Heart left ventricle (tissue), 16 donors: ENCODE results near the gene AKR1C1. TPM values are rescaled to one million over a fixed set of nuclear protein-coding genes. Genes with fewer than 3 reads are reported as not detected.
"Not testable (repeated sequence)": the region's sequence is repeated elsewhere in the genome, so short reads cannot be mapped to it uniquely, and the experiment has no call there.

ENCODE experiments used
- ATAC-seq, 4 donors: fragments of 200-7000 bp; cut with Tn5 transposase; one replicate each; pipeline ENCODE4 v1.9.1; 2020 to 2022; ENCODE audit warnings: moderate library complexity in 4 of 4, mild to moderate bottlenecking in 3 of 4, moderate number of reproducible peaks in 1 of 4
- DNase-seq, 5 donors: peaks; one replicate each; pipeline ENCODE4 v3.0.0-alpha.2; 2020
- H3K27ac ChIP-seq, 12 donors: fragments of 200-600 bp; sonication (generic) in 4 of 12; one replicate each; pipeline versions ENCODE4 v1.5.0 to v1.8.0; 2016 to 2022; ENCODE audit warnings: mild to moderate bottlenecking in 2 of 12
- H3K27me3 ChIP-seq, 9 donors: fragments of 200-600 bp; sonication (generic) in 2 of 9; one replicate each; pipeline versions ENCODE4 v1.5.1 to v1.8.0; 2016 to 2022; ENCODE audit warnings: mild to moderate bottlenecking in 3 of 9
- H3K36me3 ChIP-seq, 9 donors: fragments of 200-600 bp; sonication (generic) in 2 of 9; one replicate each; pipeline versions ENCODE4 v1.5.0 to v1.8.0; 2018 to 2022; ENCODE audit warnings: mild to moderate bottlenecking in 2 of 9
- H3K4me1 ChIP-seq, 12 donors: fragments of 200-600 bp; sonication (generic) in 4 of 12; one replicate each; pipeline versions ENCODE4 v1.5.0 to v1.8.0; 2016 to 2022; ENCODE audit warnings: mild to moderate bottlenecking in 3 of 12
- H3K4me3 ChIP-seq, 12 donors: fragments of 200-600 bp; sonication (generic) in 4 of 12; one replicate each; pipeline versions ENCODE4 v1.5.0 to v1.8.0; 2017 to 2022; ENCODE audit warnings: mild to moderate bottlenecking in 9 of 12, moderate library complexity in 4 of 12
- H3K9me3 ChIP-seq, 12 donors: fragments of 200-600 bp; sonication (generic) in 4 of 12; one replicate each; pipeline versions ENCODE4 v1.5.0 to v1.8.0; 2016 to 2022; ENCODE audit warnings: mild to moderate bottlenecking in 1 of 12
- POLR2A ChIP-seq, 2 donors: fragments of 450-650 bp; IDR thresholded peaks; one replicate each; pipeline ENCODE4 v1.6.1; 2017; ENCODE audit warnings: antibody characterized with exemption in 2 of 2, mild to moderate bottlenecking in 2 of 2, moderate library complexity in 2 of 2
- WGBS, 4 donors: extraction: QIAGEN DNeasy Blood & Tissue Kit in 2 of 4; methylation state at CpG; one replicate each; pipeline versions ENCODE4 v1.1.5 to v1.1.7; 2013 to 2018; 5-methylcytosine and 5-hydroxymethylcytosine counted together
- intact Hi-C, 10 donors: fragments of 100-400 bp; cut with DNase I; formaldehyde crosslinking; loops; one replicate each; pipeline versions ENCODE4 v1.11.1 to v1.14.2; 2022
- polyA plus RNA-seq, 2 donors: library from polyadenylated mRNA; stranded (reverse); fragments of 200-250 nt; gene quantifications; one replicate each; pipeline ENCODE4 v1.2.3, GENCODE V29; 2013
- total RNA-seq, 9 donors: library from RNA; depleted of rRNA in 2 of 9; stranded (reverse); fragments of >200 nt in 2 of 9; fragmentation: NEBNext Ultra II Directional in 3 of 9; extraction: Animal tissue kit (Norgen Biotek cat#: 25700) in 3 of 9; gene quantifications; one replicate each; pipeline versions ENCODE4 v1.1.0 to v1.2.4, GENCODE V29; 2016 to 2023
- TF ChIP-seq, protein P1 (sequence below), 12 donors: fragments of 200-600 bp; sonication (generic) in 4 of 12; IDR thresholded peaks; one replicate each; pipeline versions ENCODE4 v1.5.0 to v1.8.0; 2018 to 2022; ENCODE audit warnings: antibody characterized with exemption in 12 of 12, mild to moderate bottlenecking in 5 of 12
- donor health status: ischemic (EF 13 %, LVEDD 7.1; RV severe dilation, severe dysfunction).
- donor health status: healthy with polysubstance abuse.
- donor health status: DM: no; HTN: yes; CAD: no.
- donor health status: DM: no; HTN: no; CAD: no.
- donor health status: ischemic (EF 25% LVEDD 6.9; RV normal size, moderate dysfunction).
- donor health status: ischemic (EF 25% LVEDD 5.7; RV mildly dilated, moderate dysfunction).
- donor health status: healthy.
- donor health status: DM: yes; HTN: yes; CAD: no.
- donor health status: ischemic (EF 35%, LVEDD 5.7; RV mildly dilated, moderate dysfunction).
- donor health status: nonischemic (EF 11% LVEDD 7.7; RV severe dilation, severe dysfunction).
- donor health status: DM: yes; HTN: yes; CAD: no.
- donor health status: PGD.
- donor health status: ischemic (EF 29% LVEDD 5.4; RV normal size, mild dysfunction).
- donor health status: nonischemic (EF 23%, LVEDD 6.1; RV moderate dilation, normal function).

AKR1C1 gene
- total and polyA plus RNA-seq, 11 donors, result 9.3 to 81.1 (median 16.5) TPM

DNA sequence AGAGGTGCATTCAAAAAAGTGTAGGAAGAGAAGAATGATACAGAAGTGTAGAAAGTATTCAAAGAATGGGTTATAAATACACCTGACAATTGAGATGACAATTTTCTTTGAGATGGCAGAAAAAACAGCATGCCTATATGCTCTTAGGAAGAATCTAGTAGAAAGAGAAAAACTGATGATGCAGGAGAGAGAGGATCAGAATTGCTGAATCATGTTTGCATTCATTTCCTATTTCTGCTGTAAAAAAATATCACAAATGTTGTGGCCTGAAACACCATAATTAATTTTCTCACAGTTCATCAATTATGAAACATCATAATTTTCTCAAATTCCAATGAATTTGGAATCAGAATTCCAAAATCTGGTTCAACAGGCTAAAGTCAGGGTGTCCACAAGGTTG is 9.8 kb upstream of the AKR1C1 start:
- no peaks in the 10 kb centered on the region for H3K9me3 ChIP-seq
- intact Hi-C loops, result no loop called here
- DNase-seq (no peak), ATAC-seq (no peak)
- H3K36me3 ChIP-seq, result no peaks in the 10 kb centered on the region
- peaks cover 0 to 8% (median 0%) of the 10 kb centered on the region in 12 donors for H3K4me1 ChIP-seq
- TF ChIP-seq, protein P1, sequence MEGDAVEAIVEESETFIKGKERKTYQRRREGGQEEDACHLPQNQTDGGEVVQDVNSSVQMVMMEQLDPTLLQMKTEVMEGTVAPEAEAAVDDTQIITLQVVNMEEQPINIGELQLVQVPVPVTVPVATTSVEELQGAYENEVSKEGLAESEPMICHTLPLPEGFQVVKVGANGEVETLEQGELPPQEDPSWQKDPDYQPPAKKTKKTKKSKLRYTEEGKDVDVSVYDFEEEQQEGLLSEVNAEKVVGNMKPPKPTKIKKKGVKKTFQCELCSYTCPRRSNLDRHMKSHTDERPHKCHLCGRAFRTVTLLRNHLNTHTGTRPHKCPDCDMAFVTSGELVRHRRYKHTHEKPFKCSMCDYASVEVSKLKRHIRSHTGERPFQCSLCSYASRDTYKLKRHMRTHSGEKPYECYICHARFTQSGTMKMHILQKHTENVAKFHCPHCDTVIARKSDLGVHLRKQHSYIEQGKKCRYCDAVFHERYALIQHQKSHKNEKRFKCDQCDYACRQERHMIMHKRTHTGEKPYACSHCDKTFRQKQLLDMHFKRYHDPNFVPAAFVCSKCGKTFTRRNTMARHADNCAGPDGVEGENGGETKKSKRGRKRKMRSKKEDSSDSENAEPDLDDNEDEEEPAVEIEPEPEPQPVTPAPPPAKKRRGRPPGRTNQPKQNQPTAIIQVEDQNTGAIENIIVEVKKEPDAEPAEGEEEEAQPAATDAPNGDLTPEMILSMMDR (IDR thresholded peaks at IDR 0.05), result no peak
- TF ChIP-seq POLR2A (IDR thresholded peaks at IDR 0.05), result no peak
- no peak overlapping the region for H3K4me3 ChIP-seq
- H3K27ac ChIP-seq, result no peak overlapping the region
- no peaks in the 10 kb centered on the region for H3K27me3 ChIP-seq

DNA sequence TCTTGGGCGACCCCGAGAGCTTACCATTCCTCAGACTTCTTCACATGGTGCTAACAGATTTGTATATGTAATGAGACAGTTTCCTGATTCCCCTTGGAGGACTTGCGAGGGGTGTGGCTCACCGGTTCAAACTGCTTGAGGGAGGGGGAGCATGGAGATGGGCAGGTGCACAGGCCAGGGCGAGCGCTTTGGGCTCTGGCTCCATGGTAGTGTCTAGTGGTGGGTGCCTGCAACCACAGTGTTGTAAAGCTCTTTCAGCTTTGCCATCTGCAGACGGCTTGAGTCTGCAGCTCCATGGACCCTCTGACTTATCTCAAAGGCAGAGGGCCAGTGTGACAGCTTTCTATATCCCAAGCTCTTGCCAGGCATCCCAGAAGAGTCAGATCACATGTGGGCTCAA is 7.1 kb upstream of the AKR1C1 start:
- H3K27ac ChIP-seq, H3K27me3 ChIP-seq, DNase-seq, H3K4me1 ChIP-seq, H3K4me3 ChIP-seq, ATAC-seq, H3K9me3 ChIP-seq, H3K36me3 ChIP-seq: not testable (repeated sequence)
- intact Hi-C loops, result loop anchor here in 1 of 10 donors (5.0 kb wide), 1 partner anchor 46 kb away; the partner anchor contains the start of gene AKR1C2
- WGBS, 4 donors, result 86 to 92% (median 88%) methylated on average over 4 to 6 of the region's 7 CpGs

DNA sequence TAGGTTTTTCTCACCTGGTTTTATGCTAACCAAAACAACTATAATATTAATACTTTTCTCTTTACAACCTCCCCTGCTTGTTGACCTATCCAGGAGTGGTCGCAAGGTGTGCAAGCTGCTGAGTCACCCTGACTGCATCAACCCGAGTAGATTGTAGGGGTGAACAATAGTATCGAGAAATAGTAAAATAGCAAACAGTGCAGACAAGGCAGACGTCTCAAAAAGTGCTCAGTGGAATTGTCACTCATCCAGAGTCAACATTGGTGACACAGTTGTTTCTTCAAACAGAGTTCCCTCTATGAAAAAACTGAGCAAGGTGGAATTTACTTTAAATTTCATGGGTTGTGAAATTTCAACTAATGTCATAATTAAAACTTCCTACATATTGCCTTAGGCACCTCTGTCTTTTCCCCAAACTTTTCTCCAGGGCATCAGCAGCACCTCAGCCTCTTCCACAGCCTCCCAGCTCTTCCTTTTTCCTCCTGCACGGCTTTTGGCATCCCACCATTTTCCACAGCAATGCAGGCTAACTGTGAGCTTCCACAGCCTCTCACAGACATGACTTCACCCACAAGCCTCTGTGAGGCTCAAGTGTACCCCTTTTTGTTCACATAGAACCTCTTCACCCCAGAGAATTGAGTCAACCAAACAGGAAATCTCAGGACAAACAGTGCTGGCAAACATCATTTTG is 6.1 kb upstream of the AKR1C1 start:
- not testable (repeated sequence) for H3K27me3 ChIP-seq, ATAC-seq, H3K36me3 ChIP-seq, H3K4me1 ChIP-seq, DNase-seq, H3K27ac ChIP-seq, H3K4me3 ChIP-seq, H3K9me3 ChIP-seq
- intact Hi-C loops, result loop anchor here in 1 of 10 donors (5.0 kb wide), 1 partner anchor 45 kb away; the partner anchor contains the start of gene AKR1C2
- WGBS, 4 donors, result 78 to 84% (median 80%) methylated on average over 5 of the region's 5 CpGs

DNA sequence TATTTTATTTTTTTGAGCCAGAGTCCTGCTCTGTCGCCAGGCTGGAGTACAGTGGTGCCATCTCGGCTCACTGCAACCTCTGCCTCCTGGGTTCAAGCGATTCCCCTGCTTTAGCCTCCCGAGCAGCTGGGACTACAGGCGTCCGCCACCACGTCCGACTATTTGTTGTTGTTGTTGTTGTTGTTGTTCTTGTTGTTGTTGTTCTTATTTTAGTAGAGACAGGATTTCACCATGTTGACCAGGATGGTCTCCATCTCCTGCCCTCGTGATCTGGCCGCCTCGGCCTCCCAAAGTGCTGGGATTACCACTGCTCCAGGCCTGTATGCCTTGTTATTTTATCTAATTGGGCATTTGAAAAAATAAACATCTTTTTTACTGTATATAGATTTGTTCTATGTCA is 1.7 kb upstream of the AKR1C1 start:
- intact Hi-C loops, H3K4me3 ChIP-seq, H3K27ac ChIP-seq, H3K9me3 ChIP-seq, H3K4me1 ChIP-seq, ATAC-seq, DNase-seq, H3K27me3 ChIP-seq, H3K36me3 ChIP-seq: not testable (repeated sequence)
- WGBS, 4 donors, result 97% methylated on average over 11 of the region's 11 CpGs

DNA sequence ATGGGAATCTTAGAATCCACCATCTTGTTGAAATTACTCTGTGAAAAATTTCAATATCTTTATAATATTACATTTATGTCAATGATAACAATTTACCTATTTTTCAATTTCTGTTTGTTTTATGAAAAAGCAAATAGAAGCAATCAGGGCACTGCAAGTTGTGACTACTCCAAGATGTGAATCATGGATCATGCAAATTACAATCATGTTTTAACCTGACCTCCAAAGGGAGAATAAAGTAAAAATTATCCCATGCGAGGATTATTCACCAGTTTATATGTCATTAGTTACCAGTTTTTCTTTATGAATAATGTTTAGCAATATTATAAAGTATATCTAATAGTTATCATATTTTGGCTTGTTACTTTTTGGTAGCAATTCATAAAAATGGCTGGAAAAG is 907 bp upstream of the AKR1C1 start:
- H3K4me1 ChIP-seq, ATAC-seq: not testable (repeated sequence)
- 66 to 76% (median 74%) methylated on average over 1 of the region's 1 CpG for WGBS, 4 donors

DNA sequence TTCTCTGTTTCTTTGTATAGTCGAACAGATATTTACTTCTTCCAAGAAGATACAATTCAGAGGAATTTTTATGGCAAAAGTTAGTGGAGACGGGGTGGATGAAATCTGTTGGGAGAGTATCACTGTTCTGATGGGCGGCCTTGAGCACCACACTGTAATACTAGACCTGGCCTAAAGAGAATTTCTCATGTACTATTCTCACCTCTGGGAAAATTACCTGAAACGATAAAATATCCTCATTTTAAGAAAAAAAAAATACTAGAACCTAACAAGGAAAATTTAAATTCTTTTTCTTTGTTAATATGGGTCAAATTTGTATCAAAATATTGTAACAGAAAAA is 570 bp downstream of the AKR1C1 start:
- DNase-seq, H3K27me3 ChIP-seq, intact Hi-C loops, H3K4me1 ChIP-seq, H3K9me3 ChIP-seq: not testable (repeated sequence)
- Histone ChIP-seq H3K4me3 (peak overlapping the region in 10 of 12 donors; percentile 2 to 61 (median 40)), H3K27ac (peak overlapping the region in 3 of 12 donors; percentile 3 to 53 (median 39)), H3K36me3 (peaks cover 0 to 16% (median 0%) of the 10 kb centered on the region in 9 donors)
- ATAC-seq, result peak in 3 of 4 donors; percentile 36 to 58 (median 51)
- WGBS, 4 donors, result 58 to 89% (median 74%) methylated on average over 3 to 4 of the region's 4 CpGs

More for the DNA sequence above, 907 bp upstream of the AKR1C1 start:
- H3K9me3 ChIP-seq, intact Hi-C loops, H3K36me3 ChIP-seq, DNase-seq, H3K27ac ChIP-seq, H3K27me3 ChIP-seq, H3K4me3 ChIP-seq: not testable (repeated sequence)

DNA sequence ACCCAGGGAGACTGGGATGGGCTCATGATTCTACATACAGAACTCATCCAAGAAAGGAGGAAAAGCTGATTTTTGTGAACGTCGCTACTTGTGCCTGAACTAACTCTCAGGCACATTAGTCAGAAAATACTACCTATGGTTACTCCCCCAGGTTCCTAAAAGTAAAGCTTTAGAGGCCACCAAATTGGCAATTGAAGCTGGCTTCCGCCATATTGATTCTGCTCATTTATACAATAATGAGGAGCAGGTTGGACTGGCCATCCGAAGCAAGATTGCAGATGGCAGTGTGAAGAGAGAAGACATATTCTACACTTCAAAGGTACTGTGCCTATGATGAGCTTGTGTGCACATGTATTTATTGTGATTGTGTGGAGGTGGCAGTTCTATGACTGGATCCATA is 2.5 kb downstream of the AKR1C1 start:
- H3K4me1 ChIP-seq, H3K9me3 ChIP-seq, ATAC-seq, DNase-seq, intact Hi-C loops, H3K27ac ChIP-seq, H3K27me3 ChIP-seq: not testable (repeated sequence)
- 95 to 99% (median 98%) methylated on average over 4 of the region's 4 CpGs for WGBS, 4 donors
- H3K36me3 ChIP-seq, result peaks cover 0 to 27% (median 10%) of the 10 kb centered on the region in 9 donors
- H3K4me3 ChIP-seq, result peak overlapping the region in 6 of 12 donors; percentile 12 to 61 (median 47)

DNA sequence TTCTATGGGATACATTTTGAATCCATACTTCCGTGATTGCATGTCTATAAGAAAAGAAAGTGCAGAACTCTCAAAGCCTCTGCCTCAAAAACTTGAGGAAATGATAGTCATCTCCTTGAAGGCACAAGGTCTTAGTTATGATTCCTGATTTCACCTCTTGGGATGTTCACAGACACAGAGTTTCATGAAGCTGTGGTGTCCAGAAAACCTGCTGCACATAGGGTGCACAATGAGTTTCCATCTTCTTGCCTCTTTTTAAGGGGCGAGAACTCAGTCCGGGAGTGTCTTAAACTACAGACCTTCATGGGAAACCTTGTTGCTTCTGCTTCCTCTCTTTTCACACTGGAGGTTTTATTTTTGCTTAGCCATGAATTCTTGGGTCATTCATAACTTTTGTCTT is 4.0 kb downstream of the AKR1C1 start:
- intact Hi-C loops, H3K4me1 ChIP-seq, H3K27ac ChIP-seq, H3K9me3 ChIP-seq, DNase-seq, ATAC-seq, H3K27me3 ChIP-seq: not testable (repeated sequence)
- Histone ChIP-seq H3K4me3 (peak overlapping the region in 2 of 12 donors; percentile 11 to 61), H3K36me3 (peaks cover 0 to 35% (median 10%) of the 10 kb centered on the region in 9 donors)
- 95 to 100% (median 98%) methylated on average over 3 of the region's 3 CpGs for WGBS, 4 donors

DNA sequence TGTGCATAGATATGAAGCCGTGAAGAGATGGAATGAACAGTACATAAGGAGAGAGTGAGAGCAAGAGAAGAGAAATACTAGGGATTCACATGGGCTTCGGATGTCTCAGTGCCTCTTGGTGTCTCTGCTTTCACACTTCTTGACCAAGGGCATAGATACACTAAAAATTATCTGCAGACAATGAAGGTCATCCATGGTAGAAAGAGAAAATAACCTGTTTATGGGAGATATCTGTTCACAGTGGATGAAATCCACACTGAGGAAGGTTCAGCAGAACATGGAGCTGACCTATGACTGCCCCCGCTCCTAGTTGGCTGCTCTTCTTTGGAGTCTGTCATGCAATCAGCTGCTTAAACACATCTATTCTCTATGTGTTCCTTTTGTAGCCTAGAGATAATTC is 6.1 kb downstream of the AKR1C1 start:
- H3K27ac ChIP-seq, intact Hi-C loops: not testable (repeated sequence)
- 91 to 96% (median 94%) methylated on average over 3 of the region's 3 CpGs for WGBS, 4 donors

DNA sequence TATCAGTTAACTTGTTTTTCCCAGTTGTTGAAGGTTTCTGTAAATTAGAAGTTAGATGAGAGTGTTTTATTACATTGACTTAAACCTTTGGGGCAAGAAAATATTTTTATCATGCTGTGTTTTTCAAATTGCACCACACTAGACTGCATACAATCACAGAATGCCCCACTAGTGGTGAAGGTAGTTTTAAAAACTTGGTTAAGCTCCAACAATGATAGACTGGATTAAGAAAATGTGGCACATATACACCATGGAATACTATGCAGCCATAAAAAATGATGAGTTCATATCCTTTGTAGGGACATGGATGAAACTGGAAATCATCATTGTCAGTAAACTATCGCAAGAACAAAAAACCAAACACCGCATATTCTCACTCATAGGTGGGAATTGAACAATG is 7.1 kb downstream of the AKR1C1 start:
- H3K4me3 ChIP-seq, intact Hi-C loops: not testable (repeated sequence)

More for the DNA sequence above, 6.1 kb downstream of the AKR1C1 start:
- not testable (repeated sequence) for ATAC-seq, H3K4me3 ChIP-seq, H3K27me3 ChIP-seq, H3K4me1 ChIP-seq, DNase-seq, H3K9me3 ChIP-seq
- peaks cover 0 to 49% (median 13%) of the 10 kb centered on the region in 9 donors for H3K36me3 ChIP-seq

More for the DNA sequence above, 7.1 kb downstream of the AKR1C1 start:
- peaks cover 0 to 55% (median 13%) of the 10 kb centered on the region in 9 donors for H3K36me3 ChIP-seq
- not testable (repeated sequence) for ATAC-seq, H3K9me3 ChIP-seq, H3K27ac ChIP-seq, H3K4me1 ChIP-seq, DNase-seq, H3K27me3 ChIP-seq
- 89 to 98% (median 97%) methylated on average over 2 of the region's 2 CpGs for WGBS, 4 donors
